Thyroid gland (tissue), 4 donors: ENCODE data around the gene MYO18A. TPM values are rescaled to one million over a fixed set of nuclear protein-coding genes. Genes with fewer than 3 reads are reported as not detected.

Experiments
- DNase-seq, 2 donors: peaks; one replicate each; pipeline ENCODE4 v3.0.0-alpha.2; 2019
- H3K27ac ChIP-seq, 3 donors: fragments of 200-600 bp; sonication (generic); 1 replicate in 2 of 3; 2 replicates in 1 of 3; pipeline ENCODE4 v1.5.1; 2016 to 2019; ENCODE audit warnings: mild to moderate bottlenecking in 1 of 3, moderate library complexity in 1 of 3
- H3K27me3 ChIP-seq: fragments of 200-600 bp; sonication (generic); one replicate; pipeline ENCODE4 v1.5.1; 2019
- H3K36me3 ChIP-seq, 2 donors: fragments of 200-600 bp; sonication (generic); one replicate each; pipeline ENCODE4 v1.5.1; 2016 to 2019
- H3K4me1 ChIP-seq, 2 donors: fragments of 200-600 bp; sonication (generic); one replicate each; pipeline ENCODE4 v1.5.1; 2017 to 2019
- H3K4me3 ChIP-seq, 3 donors: fragments of 200-600 bp; sonication (generic); replicated peaks in 1 of 3; 1 replicate in 2 of 3; 2 replicates in 1 of 3; pipeline ENCODE4 v1.5.1; 2016; ENCODE audit warnings: mild to moderate bottlenecking in 1 of 3
- H3K9me3 ChIP-seq: fragments of 200-600 bp; sonication (generic); one replicate; pipeline ENCODE4 v1.5.1; 2017
- POLR2A ChIP-seq, 2 donors: fragments of 450-650 bp; IDR thresholded peaks; one replicate each; pipeline ENCODE4 v1.6.1; 2017; ENCODE audit warnings: antibody characterized with exemption in 2 of 2, mild to moderate bottlenecking in 2 of 2, moderate library complexity in 1 of 2
- WGBS, 2 donors: methylation state at CpG; one replicate each; pipeline ENCODE4 v1.1.5; 2017; 5-methylcytosine and 5-hydroxymethylcytosine counted together
- intact Hi-C: fragments of 100-400 bp; cut with DNase I; formaldehyde crosslinking; loops from one replicate; pipeline ENCODE4 v1.15.1; 2023
- total RNA-seq, 4 donors: library from RNA; depleted of rRNA; stranded (reverse); fragments of >200 nt; gene quantifications; one replicate each; pipeline ENCODE4 v1.2.3, GENCODE V29; 2016
- TF ChIP-seq, protein P1 (sequence below), 6 experiments: fragments of 200-600 bp in 3 of 6; fragments of 450-650 bp in 3 of 6; sonication (generic) in 3 of 6; IDR thresholded peaks; one replicate each; pipeline ENCODE4 v1.5.1; 2016 to 2019; ENCODE audit warnings: antibody characterized with exemption in 6 of 6, mild to moderate bottlenecking in 2 of 6, inconsistent platforms in 1 of 6, moderate library complexity in 1 of 6

MYO18A gene
- total RNA-seq, 4 donors from 2014 or later, result 32.1 to 49.8 (median 40.6) TPM

DNA sequence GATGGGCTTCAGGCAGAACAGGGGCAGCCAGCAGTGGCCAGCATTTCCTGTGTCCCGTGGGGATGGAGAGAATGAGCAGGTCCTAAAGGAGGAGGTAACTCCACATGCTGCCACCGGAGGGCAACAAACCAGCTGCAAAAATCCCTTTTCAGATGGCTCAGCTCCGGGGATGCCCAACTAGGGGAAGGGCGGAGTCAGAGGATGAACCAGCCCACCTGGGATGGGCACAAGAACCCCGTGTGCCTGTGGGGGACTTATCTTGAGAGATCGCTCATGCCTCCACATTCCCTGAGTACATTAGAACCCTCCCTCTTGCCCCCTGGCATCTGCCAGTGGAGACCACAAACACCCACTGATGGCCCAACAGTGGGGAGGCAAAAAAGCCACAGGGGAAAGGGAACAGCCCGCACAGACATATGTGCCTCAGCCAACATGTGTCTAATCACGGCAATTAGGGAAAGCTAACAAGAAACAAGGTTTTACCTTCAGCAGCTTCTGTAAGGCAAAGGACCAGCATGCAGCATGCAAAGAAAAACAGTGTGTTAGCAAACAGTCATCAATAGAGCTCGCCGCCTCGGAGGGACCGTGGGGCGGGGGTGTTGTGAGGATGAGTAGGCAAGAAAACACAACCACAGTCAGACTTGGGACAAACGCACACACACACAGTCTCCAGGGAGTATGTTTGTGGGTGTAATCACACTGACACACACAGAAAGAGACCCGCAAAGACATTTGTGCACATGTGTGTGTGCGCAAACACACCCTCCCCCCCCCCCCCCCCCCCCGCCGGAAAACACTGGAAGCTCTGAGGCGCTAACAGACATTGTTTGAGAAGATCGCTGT is 64.0 kb downstream of the MYO18A start:
- Histone ChIP-seq H3K27me3 (no peaks in the 10 kb centered on the region), H3K9me3 (no peaks in the 10 kb centered on the region), H3K27ac (no peak overlapping the region), H3K36me3 (peaks cover 23 to 31% of the 10 kb centered on the region in 2 donors), H3K4me1 (peaks cover 7 to 25% of the 10 kb centered on the region in 2 donors), H3K4me3 (no peak overlapping the region)
- no peak for DNase-seq
- no peak for TF ChIP-seq POLR2A (IDR thresholded peaks at IDR 0.05)
- TF ChIP-seq, protein P1, sequence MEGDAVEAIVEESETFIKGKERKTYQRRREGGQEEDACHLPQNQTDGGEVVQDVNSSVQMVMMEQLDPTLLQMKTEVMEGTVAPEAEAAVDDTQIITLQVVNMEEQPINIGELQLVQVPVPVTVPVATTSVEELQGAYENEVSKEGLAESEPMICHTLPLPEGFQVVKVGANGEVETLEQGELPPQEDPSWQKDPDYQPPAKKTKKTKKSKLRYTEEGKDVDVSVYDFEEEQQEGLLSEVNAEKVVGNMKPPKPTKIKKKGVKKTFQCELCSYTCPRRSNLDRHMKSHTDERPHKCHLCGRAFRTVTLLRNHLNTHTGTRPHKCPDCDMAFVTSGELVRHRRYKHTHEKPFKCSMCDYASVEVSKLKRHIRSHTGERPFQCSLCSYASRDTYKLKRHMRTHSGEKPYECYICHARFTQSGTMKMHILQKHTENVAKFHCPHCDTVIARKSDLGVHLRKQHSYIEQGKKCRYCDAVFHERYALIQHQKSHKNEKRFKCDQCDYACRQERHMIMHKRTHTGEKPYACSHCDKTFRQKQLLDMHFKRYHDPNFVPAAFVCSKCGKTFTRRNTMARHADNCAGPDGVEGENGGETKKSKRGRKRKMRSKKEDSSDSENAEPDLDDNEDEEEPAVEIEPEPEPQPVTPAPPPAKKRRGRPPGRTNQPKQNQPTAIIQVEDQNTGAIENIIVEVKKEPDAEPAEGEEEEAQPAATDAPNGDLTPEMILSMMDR (IDR thresholded peaks at IDR 0.05), result peak in 1 of 6 experiments; percentile 39
- intact Hi-C loops, result no loop called here
- 62 to 69% methylated on average over 14 to 20 of the region's 20 CpGs for WGBS, 2 donors

DNA sequence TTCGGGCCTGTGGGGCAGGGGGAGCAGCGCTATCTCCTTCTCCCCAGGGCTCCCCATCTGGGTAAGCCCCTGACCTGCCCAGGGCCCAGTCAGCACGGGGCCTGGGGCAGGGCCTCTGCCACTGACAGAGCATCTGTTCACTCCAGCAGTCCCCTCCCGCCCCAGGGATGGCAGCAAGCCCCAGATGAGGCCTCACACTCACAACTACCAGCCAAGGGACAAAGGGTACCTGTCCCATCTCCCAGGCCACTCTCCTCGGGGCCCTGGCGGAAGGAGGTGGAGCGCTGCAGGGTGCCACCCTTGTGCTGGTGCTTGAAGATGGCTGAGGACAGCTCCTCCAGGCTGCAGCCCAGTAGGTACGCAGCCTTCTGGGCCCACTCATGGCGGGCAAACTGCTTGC is 64.8 kb downstream of the MYO18A start:
- DNase-seq, result no peak
- Histone ChIP-seq H3K4me3 (no peak overlapping the region), H3K36me3 (peaks cover 19 to 23% of the 10 kb centered on the region in 2 donors), H3K9me3 (no peaks in the 10 kb centered on the region), H3K4me1 (peaks cover 7 to 25% of the 10 kb centered on the region in 2 donors), H3K27ac (no peak overlapping the region), H3K27me3 (no peaks in the 10 kb centered on the region)
- 95 to 100% methylated on average over 7 of the region's 9 CpGs for WGBS, 2 donors
- intact Hi-C loops, result no loop called here
- TF ChIP-seq POLR2A (IDR thresholded peaks at IDR 0.05), result no peak
- TF ChIP-seq, protein P1 (IDR thresholded peaks at IDR 0.05), result no peak

DNA sequence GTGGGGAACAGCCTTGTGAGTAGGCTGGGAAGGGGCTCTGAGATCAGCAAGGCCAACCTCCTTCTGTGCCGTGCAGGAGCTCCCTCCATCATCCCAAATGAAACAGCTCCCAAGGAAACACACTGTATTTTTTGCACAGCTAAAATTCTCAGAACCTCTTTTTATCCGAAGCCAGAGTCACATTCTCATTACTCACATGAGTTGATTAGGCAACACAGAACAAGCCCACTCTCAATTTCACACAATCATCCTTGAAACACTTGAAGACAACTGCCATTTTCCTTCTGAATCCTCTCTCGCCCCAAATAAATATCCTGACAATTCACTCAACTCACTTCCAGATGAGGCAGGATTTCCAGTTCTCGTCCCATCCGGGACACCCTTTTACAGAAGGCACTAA is 66.1 kb downstream of the MYO18A start:
- no peak for TF ChIP-seq POLR2A (IDR thresholded peaks at IDR 0.05)
- TF ChIP-seq, protein P1 (IDR thresholded peaks at IDR 0.05), result no peak
- Histone ChIP-seq H3K4me3 (no peak overlapping the region), H3K27ac (no peak overlapping the region), H3K36me3 (peaks cover 19 to 25% of the 10 kb centered on the region in 2 donors), H3K27me3 (no peaks in the 10 kb centered on the region), H3K4me1 (peaks cover 7 to 25% of the 10 kb centered on the region in 2 donors), H3K9me3 (no peaks in the 10 kb centered on the region)
- 87 to 92% methylated on average over 5 of the region's 5 CpGs for WGBS, 2 donors
- intact Hi-C loops, result no loop called here
- DNase-seq, result no peak

DNA sequence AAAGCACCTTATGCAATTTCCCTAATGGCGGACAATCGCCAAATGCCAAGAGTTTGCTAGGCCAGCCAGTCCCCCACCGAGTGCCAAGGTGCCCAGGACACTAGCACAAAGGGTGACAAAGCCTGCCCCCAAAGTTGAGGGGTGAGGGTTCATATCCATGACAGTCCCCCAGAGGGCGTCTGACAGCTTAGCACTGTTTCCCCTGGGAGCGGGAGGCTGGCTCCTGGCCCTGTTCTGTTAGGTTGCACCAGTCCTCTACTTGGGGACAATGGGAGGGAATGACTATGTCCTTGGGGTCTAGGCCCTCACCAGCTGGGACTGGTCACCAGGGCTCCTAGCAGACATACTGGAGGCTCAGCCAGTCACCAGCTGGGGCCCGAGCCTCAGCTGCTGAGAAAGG is 66.9 kb downstream of the MYO18A start:
- no peak for TF ChIP-seq POLR2A (IDR thresholded peaks at IDR 0.05)
- TF ChIP-seq, protein P1 (IDR thresholded peaks at IDR 0.05), result peak in 1 of 6 experiments; percentile 4
- no peak for DNase-seq
- Histone ChIP-seq H3K27ac (peak overlapping the region in 1 of 3 donors; percentile 13), H3K4me3 (no peak overlapping the region), H3K9me3 (no peaks in the 10 kb centered on the region), H3K36me3 (peaks cover 12 to 18% of the 10 kb centered on the region in 2 donors), H3K27me3 (no peaks in the 10 kb centered on the region), H3K4me1 (peaks cover 7 to 30% of the 10 kb centered on the region in 2 donors)
- intact Hi-C loops, result loop anchor here (2.0 kb wide), 1 partner anchor 147 kb away; no protein-coding TSS in a partner anchor
- WGBS, 2 donors, result 69 to 84% methylated on average over 2 to 5 of the region's 6 CpGs

DNA sequence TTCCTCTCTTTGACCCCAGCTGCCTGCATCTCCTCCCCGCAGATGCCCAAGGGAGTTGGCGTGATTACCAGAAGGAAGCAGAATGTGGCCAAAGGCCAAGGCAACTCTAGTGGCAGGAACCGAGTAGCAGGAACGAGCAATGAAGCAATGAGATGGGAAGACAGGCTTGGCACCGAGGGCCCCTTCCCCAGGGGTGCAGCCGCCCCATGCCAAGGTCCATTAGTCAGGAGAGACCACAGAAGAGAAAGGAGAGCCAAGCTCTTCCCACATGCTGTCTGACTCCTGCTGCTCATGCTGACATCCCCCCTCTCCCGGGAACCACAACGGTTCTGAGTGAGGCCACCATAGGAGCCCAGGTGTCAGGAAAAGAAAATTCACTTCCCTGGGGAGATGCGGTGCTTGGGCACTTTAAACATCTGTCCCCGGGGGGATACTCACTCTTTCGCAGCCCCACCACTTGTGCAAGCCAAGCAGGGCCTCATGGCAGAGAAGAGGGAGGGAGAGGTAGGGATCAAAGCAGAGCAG is 67.4 kb downstream of the MYO18A start:
- DNase-seq, result peak; percentile 78 to 83
- 24 to 46% methylated on average over 11 of the region's 11 CpGs for WGBS, 2 donors
- Histone ChIP-seq H3K27ac (peak overlapping the region in 2 of 3 donors; percentile 13 to 48), H3K9me3 (no peaks in the 10 kb centered on the region), H3K36me3 (peaks cover 12 to 18% of the 10 kb centered on the region in 2 donors), H3K4me3 (no peak overlapping the region), H3K27me3 (no peaks in the 10 kb centered on the region), H3K4me1 (peaks cover 7 to 35% of the 10 kb centered on the region in 2 donors)
- intact Hi-C loops, result loop anchor here (2.0 kb wide), 1 partner anchor 146 kb away; no protein-coding TSS in a partner anchor
- no peak for TF ChIP-seq POLR2A (IDR thresholded peaks at IDR 0.05)
- TF ChIP-seq, protein P1 (IDR thresholded peaks at IDR 0.05), result no peak
